Spinal cord (tissue), 10 donors: ENCODE results near the gene C11orf24. TPM values are rescaled to one million over a fixed set of nuclear protein-coding genes. Genes with fewer than 3 reads are reported as not detected.

Experiments
- DNase-seq, 6 donors: peaks; one replicate each; pipeline versions ENCODE4 v3.0.0 to v3.0.0-alpha.2; 2013 to 2015; ENCODE audit warnings: low spot score in 6 of 6, low read depth in 4 of 6
- H3K27ac ChIP-seq: one replicate; pipeline ENCODE4 v1.5.1; 2013; ENCODE audit warnings: low read depth, low read length, control low read depth
- H3K27me3 ChIP-seq: one replicate; pipeline ENCODE4 v1.6.1; 2013; ENCODE audit warnings: low read length; ENCODE audit not compliant: control insufficient read depth, insufficient read depth
- H3K36me3 ChIP-seq: one replicate; pipeline ENCODE4 v1.6.1; 2013; ENCODE audit warnings: low read length; ENCODE audit not compliant: control insufficient read depth, insufficient read depth
- H3K4me1 ChIP-seq: one replicate; pipeline ENCODE4 v1.6.1; 2013; ENCODE audit warnings: low read length; ENCODE audit not compliant: control insufficient read depth, insufficient read depth
- H3K4me3 ChIP-seq: one replicate; pipeline ENCODE4 v1.5.1; 2013; ENCODE audit warnings: low read depth, low read length, control low read depth
- H3K9me3 ChIP-seq: one replicate; pipeline ENCODE4 v1.6.1; 2013; ENCODE audit warnings: low read length; ENCODE audit not compliant: control insufficient read depth, insufficient read depth
- WGBS: methylation state at CpG from one replicate; pipeline ENCODE4 v1.1.5; 2013; ENCODE audit warnings: missing lambda C conversion rate; ENCODE audit not compliant: insufficient coverage; 5-methylcytosine and 5-hydroxymethylcytosine counted together
- polyA plus RNA-seq, 2 donors: library from polyadenylated mRNA; unstranded; fragments of 120-200 nt; gene quantifications; one replicate each; pipeline ENCODE4 v1.2.1, GENCODE V29; 2013; ENCODE audit not compliant: insufficient read length in 2 of 2
- total RNA-seq, 2 donors: library from RNA; depleted of rRNA in 1 of 2; stranded (reverse); fragments of 120-200 nt in 1 of 2; fragments of >200 nt in 1 of 2; gene quantifications; one replicate each; pipeline versions ENCODE4 v1.2.3 to v1.2.4, GENCODE V29; 2013 to 2014
- donor health status: healthy.

Gene C11orf24
- total and polyA plus RNA-seq, 4 donors, result 12.7 to 31.9 (median 19.4) TPM

GRCh38 chr11:68213135-68213515 is 58.6 kb downstream of the C11orf24 start, which contains the start of gene KMT5B:
Gene KMT5B (minus strand): TSS chr11:68213296. CDS start chr11:68190076, 23,220 bp downstream.
- under 1% methylated on average over 58 of the region's 60 CpGs for WGBS
- Histone ChIP-seq H3K4me3 (peak within 1 kb of the TSS; percentile 90), H3K27me3 (no peaks in the 10 kb centered on the region), H3K36me3 (no peaks in the 10 kb centered on the region), H3K9me3 (no peaks in the 10 kb centered on the region), H3K4me1 (peaks cover 47% of the 10 kb centered on the region), H3K27ac (peak within 1 kb of the TSS; percentile 96)
- DNase-seq, result peak in 3 of 6 donors; percentile 61 to 90 (median 88)

- no peaks in the 10 kb centered on the region for H3K27me3 ChIP-seq
- peak in 3 of 6 donors; percentile 33 to 88 (median 82) for DNase-seq
- no peaks in the 10 kb centered on the region for H3K9me3 ChIP-seq
- H3K36me3 ChIP-seq, result no peaks in the 10 kb centered on the region
- H3K4me3 ChIP-seq, result peak overlapping the region; percentile 77
- under 1% methylated on average over 72 of the region's 80 CpGs for WGBS
- H3K27ac ChIP-seq, result peak overlapping the region; percentile 75
- peaks cover 47% of the 10 kb centered on the region for H3K4me1 ChIP-seq
Observed at GRCh38 chr11:68212421-68213134, 59.2 kb downstream of the C11orf24 start.

- peak overlapping the region; percentile 77 for H3K4me3 ChIP-seq
- no peaks in the 10 kb centered on the region for H3K27me3 ChIP-seq
- peaks cover 56% of the 10 kb centered on the region for H3K4me1 ChIP-seq
- H3K9me3 ChIP-seq, result no peaks in the 10 kb centered on the region
- 15% methylated on average over 10 of the region's 14 CpGs for WGBS
- no peak overlapping the region for H3K27ac ChIP-seq
- H3K36me3 ChIP-seq, result no peaks in the 10 kb centered on the region
- peak in 1 of 6 donors; percentile 20 for DNase-seq
Observed at GRCh38 chr11:68211546-68211945, 60.2 kb downstream of the C11orf24 start.

Other genes starting within 250 kb of the C11orf24 start
- 100 to 1,000 TPM in 1 of 2 donors, 10 to 100 TPM in 1; 75.0 to 203 TPM for gene NDUFS8, start 241.3 kb downstream of the C11orf24 start, total RNA-seq
- 100 to 1,000 TPM; 148 to 157 TPM for gene NDUFS8, start 241.3 kb downstream of the C11orf24 start, polyA plus RNA-seq
- gene TCIRG1, start 232.9 kb downstream of the C11orf24 start, total RNA-seq, result 10 to 100 TPM in 1 of 2 donors, 1 to 10 TPM in 1; 9.1 to 33.5 TPM
- 10 to 100 TPM; 15.3 to 19.9 TPM for gene TCIRG1, start 232.9 kb downstream of the C11orf24 start, polyA plus RNA-seq
- 10 to 100 TPM; 58.5 to 75.2 TPM for gene CHKA, start 150.6 kb downstream of the C11orf24 start, total RNA-seq
- 100 to 1,000 TPM in 1 of 2 donors, 10 to 100 TPM in 1; 78.9 to 112 TPM for gene CHKA, start 150.6 kb downstream of the C11orf24 start, polyA plus RNA-seq
- 10 to 100 TPM; 62.8 to 68.4 TPM for gene KMT5B, start 58.7 kb downstream of the C11orf24 start, total RNA-seq
- gene KMT5B, start 58.7 kb downstream of the C11orf24 start, polyA plus RNA-seq, result 10 to 100 TPM; 61.7 to 69.5 TPM
- 10 to 100 TPM; 12.8 to 22.6 TPM for gene LRP5, start 40.6 kb upstream of the C11orf24 start, total RNA-seq
- 10 to 100 TPM; 28.8 to 32.4 TPM for gene LRP5, start 40.6 kb upstream of the C11orf24 start, polyA plus RNA-seq
- gene PPP6R3, start 188.8 kb upstream of the C11orf24 start, total RNA-seq, result 100 to 1,000 TPM; 117 to 154 TPM
- gene PPP6R3, start 188.8 kb upstream of the C11orf24 start, polyA plus RNA-seq, result 10 to 100 TPM; 62.4 to 71.1 TPM